Sciatic nerve (tissue), 2 donors: Measurements from ENCODE around the gene ACD. TPM values are rescaled to one million over a fixed set of nuclear protein-coding genes. Genes with fewer than 3 reads are reported as not detected.
A peak's percentile ranks its signal among the peaks of the same experiment; 100 is the strongest.

ENCODE experiments used
- ATAC-seq: fragments of 200-7000 bp; cut with Tn5 transposase; one replicate; pipeline ENCODE4 v1.9.1; 2020; ENCODE audit warnings: mild to moderate bottlenecking, moderate library complexity
- DNase-seq: peaks from one replicate; pipeline ENCODE4 v3.0.0-alpha.2; 2020; ENCODE audit warnings: low spot score
- intact Hi-C: fragments of 100-400 bp; cut with DNase I; formaldehyde crosslinking; loops from one replicate; pipeline ENCODE4 v1.14.2; 2022
- total RNA-seq: library from RNA; stranded (reverse); fragmentation: NEBNext Ultra II Directional; extraction: Animal tissue kit (Norgen Biotek cat#: 25700); gene quantifications from one replicate; pipeline ENCODE4 v1.2.1, GENCODE V29; 2021
- donor health status: DM: no; HTN: no; CAD: no.
- donor health status: DM: no; HTN: no; CAD: no.

ACD gene
- total RNA-seq, 1 donor from 2014 or later: 21.2 TPM

- intact Hi-C loops: no loop called here
- no peak for DNase-seq
- no peak for ATAC-seq
These were observed 7.4 kb downstream of the ACD start for GRCh38 chr16:67652578-67653127.

DNA sequence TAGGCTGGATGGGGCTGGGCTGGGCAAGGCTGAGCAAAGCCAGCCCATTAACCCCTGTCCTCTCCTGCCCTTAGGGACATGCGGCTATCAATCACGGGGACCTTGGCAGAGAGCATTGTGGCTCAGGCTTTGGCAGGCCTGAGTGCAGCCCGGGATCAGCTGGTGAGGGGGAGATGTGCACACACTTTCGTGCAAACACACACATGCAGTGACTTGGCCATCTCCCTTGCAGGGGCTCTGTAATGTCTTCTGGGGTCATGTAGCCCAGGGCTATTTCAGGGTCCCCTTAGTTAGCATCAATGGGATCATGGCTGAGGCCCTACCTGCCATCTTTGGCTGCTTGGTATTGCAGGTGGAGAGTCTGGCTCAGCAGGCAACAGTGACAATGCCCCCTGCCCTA is 8.2 kb downstream of the ACD start:
- ATAC-seq (no peak), DNase-seq (no peak)
- intact Hi-C loops: no loop called here

DNA sequence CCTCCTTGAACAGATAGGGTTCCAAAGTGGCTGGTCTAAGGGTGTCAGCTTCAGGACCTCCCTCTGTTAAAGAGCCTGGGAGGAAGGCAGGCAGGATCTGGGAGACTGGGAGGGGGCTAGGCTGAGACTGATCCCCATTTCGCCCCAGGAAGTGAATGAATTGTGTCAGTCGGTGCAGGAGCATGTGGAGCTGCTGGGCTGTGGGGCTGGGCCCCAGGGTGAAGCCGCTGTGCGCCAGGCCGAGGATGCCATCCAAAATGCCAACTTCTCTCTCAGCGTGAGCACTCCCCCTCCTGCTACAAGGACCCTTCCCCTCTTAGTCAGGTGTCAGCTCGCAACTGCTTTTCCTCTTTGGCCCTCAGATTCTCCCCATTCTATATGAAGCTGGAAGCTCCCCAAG is 9.0 kb downstream of the ACD start:
- intact Hi-C loops: no loop called here
- ATAC-seq (no peak), DNase-seq (no peak)

- no peak for ATAC-seq
- intact Hi-C loops: no loop called here
- no peak for DNase-seq
These were observed 10.0 kb downstream of the ACD start for GRCh38 chr16:67650023-67650422.

DNA sequence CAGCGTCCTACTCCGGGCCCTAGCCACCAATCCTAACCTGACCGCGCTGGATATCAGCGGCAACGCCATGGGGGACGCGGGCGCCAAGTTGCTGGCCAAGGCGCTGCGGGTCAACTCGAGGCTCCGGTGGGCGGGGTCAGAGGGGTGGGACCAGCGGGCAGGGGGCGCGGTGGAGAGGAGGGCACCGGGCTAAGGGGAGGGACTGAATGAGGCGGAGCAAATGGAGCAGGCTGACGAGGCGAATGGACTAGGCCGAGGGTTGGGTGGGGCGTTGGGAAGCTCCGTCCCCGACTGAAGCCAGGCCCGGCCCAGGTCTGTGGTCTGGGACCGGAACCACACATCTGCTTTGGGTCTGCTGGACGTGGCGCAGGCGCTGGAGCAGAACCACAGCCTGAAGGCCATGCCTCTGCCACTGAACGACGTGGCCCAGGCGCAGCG is 10.5 kb downstream of the ACD start:
- ATAC-seq: peak; percentile 73
- intact Hi-C loops: no loop called here

DNA sequence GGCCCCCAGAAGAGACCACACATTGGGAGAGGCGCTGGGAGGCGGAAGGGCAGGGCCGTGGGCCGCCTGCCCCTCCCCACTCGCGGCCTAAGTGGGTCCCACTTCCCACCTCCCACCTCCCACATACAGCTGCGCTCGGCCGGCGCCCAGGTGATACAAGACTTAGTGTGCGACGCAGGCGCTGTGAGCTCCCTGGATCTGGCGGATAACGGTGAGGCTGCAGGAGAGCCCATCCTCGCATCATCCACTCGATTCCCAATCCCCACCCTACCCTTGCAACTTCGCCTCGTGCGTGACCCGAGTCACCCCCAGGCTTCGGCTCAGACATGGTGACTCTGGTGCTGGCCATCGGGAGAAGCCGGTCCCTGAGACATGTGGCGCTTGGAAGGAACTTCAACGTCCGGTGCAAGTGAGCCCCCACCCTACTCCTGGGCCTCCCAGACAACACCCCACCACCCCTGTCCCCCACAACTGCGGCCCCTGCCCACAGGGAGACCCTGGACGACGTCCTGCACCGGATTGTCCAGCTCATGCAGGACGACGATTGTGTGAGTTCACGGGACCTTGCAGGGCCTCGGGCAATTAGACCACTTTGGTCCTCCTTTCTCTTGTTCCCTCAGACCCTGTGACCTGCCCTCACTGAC is 11.2 kb downstream of the ACD start:
- DNase-seq (no peak), ATAC-seq (no peak)
- intact Hi-C loops: no loop called here

More for the DNA sequence above, 10.5 kb downstream of the ACD start:
- DNase-seq: no peak

DNA sequence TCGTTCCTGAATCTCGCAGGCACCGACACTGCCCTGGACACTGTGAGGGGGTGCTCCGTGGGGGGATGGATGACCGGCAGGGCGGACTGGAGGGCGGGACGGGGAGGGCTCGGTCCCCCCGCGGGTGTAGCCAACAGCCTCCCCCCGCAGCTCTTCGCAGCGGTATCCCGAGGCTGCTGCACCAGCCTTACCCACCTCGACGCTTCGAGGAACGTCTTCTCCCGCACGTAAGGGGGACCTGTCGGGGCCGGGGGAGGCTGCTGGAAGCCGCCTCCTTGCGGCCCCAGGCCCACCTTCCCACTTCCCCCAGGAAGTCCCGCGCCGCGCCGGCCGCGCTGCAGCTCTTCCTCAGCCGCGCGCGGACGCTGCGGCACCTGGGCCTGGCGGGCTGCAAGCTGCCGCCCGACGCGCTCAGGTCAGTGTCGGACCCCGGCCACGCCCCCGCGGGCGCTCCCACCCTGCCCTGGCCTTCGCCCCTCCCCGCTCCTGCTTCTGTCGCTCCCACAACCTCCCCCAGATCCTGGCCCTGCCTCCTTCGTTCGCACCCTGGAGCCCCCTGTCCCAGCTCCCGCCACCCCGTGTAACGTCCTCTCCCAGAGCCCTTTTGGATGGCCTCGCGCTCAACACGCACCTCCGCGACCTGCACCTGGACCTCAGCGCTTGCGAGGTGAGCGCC is 11.8 kb downstream of the ACD start:
- intact Hi-C loops: no loop called here
- ATAC-seq (no peak), DNase-seq (no peak)

DNA sequence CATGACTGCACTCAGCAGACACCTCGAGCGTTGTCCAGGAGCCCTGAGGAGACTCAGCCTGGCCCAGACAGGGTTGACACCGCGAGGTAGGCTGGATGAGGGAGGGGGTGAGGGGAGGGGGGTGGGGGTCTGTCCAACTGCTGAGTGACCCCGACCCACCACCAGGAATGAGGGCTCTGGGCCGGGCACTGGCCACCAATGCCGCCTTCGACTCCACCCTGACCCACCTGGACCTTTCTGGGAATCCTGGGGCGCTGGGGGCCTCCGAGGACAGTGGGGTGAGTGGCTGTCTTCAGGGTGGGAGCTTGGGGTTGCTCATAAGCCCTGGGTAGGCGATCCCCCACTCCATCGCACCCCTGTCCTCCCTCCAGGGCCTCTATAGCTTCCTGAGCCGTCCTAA is 12.4 kb downstream of the ACD start:
- ATAC-seq (no peak), DNase-seq (no peak)
- intact Hi-C loops: no loop called here

- DNase-seq: no peak
- intact Hi-C loops: no loop called here
- ATAC-seq: no peak
These were observed 12.9 kb downstream of the ACD start for GRCh38 chr16:67647111-67647651.

DNA sequence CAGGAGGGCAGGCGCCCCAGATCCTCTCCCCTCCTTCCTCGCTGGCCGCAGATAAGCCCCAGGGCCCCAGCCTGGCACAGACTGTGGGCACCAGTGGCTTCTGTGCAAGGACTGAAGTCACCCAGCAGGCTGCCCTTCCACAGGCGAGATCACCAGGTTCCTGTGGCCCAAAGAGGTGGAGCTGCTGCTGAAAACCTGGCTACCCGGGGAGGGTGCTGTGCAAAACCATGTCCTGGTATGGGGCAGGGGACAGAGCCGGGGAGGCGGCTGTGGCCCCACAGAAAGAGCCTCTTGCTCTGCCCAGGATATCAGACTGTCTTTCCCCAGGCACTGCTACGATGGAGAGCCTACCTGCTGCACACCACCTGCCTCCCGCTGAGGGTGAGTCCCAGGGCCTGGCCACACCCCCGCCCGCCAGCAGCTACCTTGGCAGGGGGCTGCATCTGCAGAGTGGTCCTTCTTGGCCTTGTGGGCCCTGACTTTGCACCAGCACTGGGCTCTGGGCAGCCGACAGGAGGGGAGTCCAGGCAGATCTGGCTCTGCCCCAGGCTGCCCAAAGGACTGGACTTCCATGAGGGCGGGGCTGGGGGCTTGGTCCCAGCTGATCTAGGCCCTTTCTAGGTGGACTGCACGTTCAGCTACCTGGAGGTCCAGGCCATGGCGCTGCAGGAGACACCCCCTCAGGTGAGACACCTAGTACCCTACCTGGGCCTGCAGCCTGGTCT is 14.5 kb downstream of the ACD start:
- no peak for ATAC-seq
- intact Hi-C loops: no loop called here

DNA sequence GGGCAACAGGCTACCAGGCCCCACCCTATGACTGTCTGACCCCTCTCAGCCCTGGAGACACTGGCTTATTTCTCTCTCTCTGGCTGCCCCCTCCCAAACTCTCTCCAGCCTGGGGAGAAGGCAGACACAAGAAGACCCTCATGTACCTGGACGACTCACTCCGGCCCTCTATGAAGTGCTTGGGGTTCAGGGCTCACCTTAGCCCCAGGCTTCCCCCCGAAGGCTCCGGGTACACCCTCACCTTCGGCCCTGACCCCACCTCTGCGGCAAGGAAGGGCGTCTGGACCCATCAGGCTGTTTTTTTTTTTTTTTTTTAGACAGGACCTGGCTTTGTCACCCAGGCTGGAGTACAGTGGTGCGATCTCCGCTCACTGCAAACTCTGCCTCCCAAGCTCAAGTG is 16.0 kb downstream of the ACD start:
- DNase-seq: no peak
- intact Hi-C loops: no loop called here
- ATAC-seq: no peak

More for the DNA sequence above, 14.5 kb downstream of the ACD start:
- no peak for DNase-seq

GRCh38 chr16:67641779-67642708 is 18.0 kb downstream of the ACD start:
- intact Hi-C loops: no loop called here
- ATAC-seq: peak; percentile 27
- no peak for DNase-seq

DNA sequence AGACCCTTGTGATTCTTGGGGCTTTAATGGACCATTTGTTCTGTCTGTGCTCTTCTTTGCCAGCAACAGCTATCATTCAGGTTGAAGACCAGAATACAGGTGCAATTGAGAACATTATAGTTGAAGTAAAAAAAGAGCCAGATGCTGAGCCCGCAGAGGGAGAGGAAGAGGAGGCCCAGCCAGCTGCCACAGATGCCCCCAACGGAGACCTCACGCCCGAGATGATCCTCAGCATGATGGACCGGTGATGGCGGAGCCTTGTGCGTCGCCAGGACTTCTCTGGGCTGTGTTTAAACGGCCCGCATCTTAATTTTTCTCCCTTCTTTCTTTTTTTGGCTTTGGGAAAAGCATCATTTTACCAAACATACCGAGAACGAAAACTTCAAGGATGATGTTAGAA is 22.4 kb downstream of the ACD start:
- ATAC-seq (no peak), DNase-seq (no peak)
- intact Hi-C loops: no loop called here

- DNase-seq (no peak), ATAC-seq (no peak)
- intact Hi-C loops: no loop called here
These were observed 23.3 kb downstream of the ACD start for GRCh38 chr16:67636713-67637112.

GRCh38 chr16:67632415-67633172 is 27.5 kb downstream of the ACD start:
- DNase-seq (no peak), ATAC-seq (no peak)
- intact Hi-C loops: no loop called here

DNA sequence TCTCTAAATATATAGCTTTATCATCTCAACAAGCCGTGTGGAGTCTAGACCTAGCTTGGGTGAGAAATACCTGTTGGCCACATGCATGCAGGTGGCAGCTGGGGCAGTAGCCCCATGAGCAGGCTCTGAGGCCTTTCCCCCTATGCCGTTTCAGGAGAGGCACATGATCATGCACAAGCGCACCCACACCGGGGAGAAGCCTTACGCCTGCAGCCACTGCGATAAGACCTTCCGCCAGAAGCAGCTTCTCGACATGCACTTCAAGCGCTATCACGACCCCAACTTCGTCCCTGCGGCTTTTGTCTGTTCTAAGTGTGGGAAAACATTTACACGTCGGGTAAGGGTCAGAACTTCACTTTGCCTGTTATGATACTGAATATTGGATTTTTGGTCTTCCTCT is 31.8 kb downstream of the ACD start:
- intact Hi-C loops: no loop called here
- DNase-seq (no peak), ATAC-seq (no peak)

- DNase-seq: no peak
- ATAC-seq: no peak
- intact Hi-C loops: no loop called here
These were observed 46.3 kb downstream of the ACD start for GRCh38 chr16:67613808-67614207.

GRCh38 chr16:67608364-67608763 is 51.7 kb downstream of the ACD start:
- no peak for ATAC-seq

More at GRCh38 chr16:67608364-67608763, 51.7 kb downstream of the ACD start:
- DNase-seq: no peak
- intact Hi-C loops: no loop called here
